Endothelial cell of umbilical vein (primary cell): ENCODE measurements around the gene PDCD7. TPM values are rescaled to one million over a fixed set of nuclear protein-coding genes. Genes with fewer than 3 reads are reported as not detected.

Source experiments
- BruUV-seq: library from RNA; stranded (reverse); fragments of 400-500 nt; replicated peaks from 2 replicates; lab custom pipeline; 2021; lab: Mats Ljungman, UMichigan
- CTCF ChIA-PET: fragments of 300-600, 350-600 bp; sonication (Branson Sonifier 250); formaldehyde crosslinking; loops from one replicate; lab custom pipeline; 2021; ENCODE audit warnings: antibody characterized with exemption, inconsistent platforms; lab: Charles Lee
- POLR2A ChIA-PET: fragments of 300-600, 350-600 bp; sonication (Branson Sonifier 250); formaldehyde crosslinking; loops from one replicate; lab custom pipeline; 2021; ENCODE audit warnings: antibody characterized with exemption, inconsistent platforms; lab: Charles Lee
- DNase-seq: peaks from one replicate; pipeline ENCODE4 v3.0.0-alpha.2; 2011; ENCODE audit warnings: low read depth, low spot score
- FAIRE-seq: peaks from 2 replicates; lab custom pipeline; 2011; peaks lifted over from hg19 to GRCh38; lab: Jason Lieb, UNC
- H2AFZ ChIP-seq: 2 replicates; pipeline ENCODE4 v1.6.0; 2012; ENCODE audit warnings: low read depth, low read length, control low read depth, inconsistent platforms
- H3K27ac ChIP-seq: 2 replicates; pipeline ENCODE4 v1.5.1; 2011; ENCODE audit warnings: low read depth, mild to moderate bottlenecking, control low read depth, low read length, moderate library complexity; ENCODE audit not compliant: insufficient read depth
- H3K27me3 ChIP-seq, 2 experiments: 2 replicates each; pipeline versions ENCODE4 v1.6.0 to v1.6.1; 2011; ENCODE audit warnings: low read length in 2 of 2, mixed read lengths in 1 of 2; ENCODE audit not compliant: control insufficient read depth in 2 of 2, insufficient read depth in 2 of 2
- H3K36me3 ChIP-seq, 2 experiments: 2 replicates in 1 of 2; 3 replicates in 1 of 2; pipeline ENCODE4 v1.5.1; 2011; ENCODE audit warnings: low read length in 2 of 2, mild to moderate bottlenecking in 1 of 2, moderate library complexity in 1 of 2; ENCODE audit not compliant: control insufficient read depth in 2 of 2, insufficient read depth in 2 of 2; ENCODE audit errors: extremely low read depth in 1 of 2
- H3K4me1 ChIP-seq: 3 replicates; pipeline ENCODE4 v1.5.1; 2011; ENCODE audit warnings: mild to moderate bottlenecking, low read length; ENCODE audit not compliant: control insufficient read depth, insufficient read depth; ENCODE audit errors: extremely low read depth
- H3K4me2 ChIP-seq: 2 replicates; pipeline ENCODE4 v1.6.1; 2011; ENCODE audit warnings: low read length, control low read depth, mixed read lengths; ENCODE audit not compliant: insufficient read depth
- H3K4me3 ChIP-seq, 3 experiments: fragments of 200-600 bp in 1 of 3; sonication (generic), shearing (Covaris generic) in 1 of 3; replicated peaks in 1 of 3; 2 replicates each; pipeline ENCODE4 v1.5.1; 2011 to 2016; ENCODE audit warnings: control low read depth in 3 of 3, low read length in 3 of 3, mild to moderate bottlenecking in 2 of 3, inconsistent platforms in 1 of 3, low read depth in 1 of 3, moderate library complexity in 1 of 3; ENCODE audit not compliant: insufficient read depth in 1 of 3
- H3K79me2 ChIP-seq: 2 replicates; pipeline ENCODE4 v1.6.0; 2012; ENCODE audit warnings: low read length, inconsistent platforms; ENCODE audit not compliant: control insufficient read depth, insufficient read depth
- H3K9ac ChIP-seq: replicated peaks from 2 replicates; pipeline ENCODE3; 2011; ENCODE audit warnings: low read length, control low read depth; ENCODE audit not compliant: insufficient read depth; ENCODE audit errors: extremely low read depth
- H3K9me1 ChIP-seq: replicated peaks from 3 replicates; pipeline ENCODE4 v1.6.0; 2011; ENCODE audit warnings: mild to moderate bottlenecking, low read length; ENCODE audit not compliant: control insufficient read depth, insufficient read depth; ENCODE audit errors: extremely low read depth
- H3K9me3 ChIP-seq: replicated peaks from 2 replicates; pipeline ENCODE4 v1.5.1; 2012; ENCODE audit warnings: low read length, inconsistent platforms; ENCODE audit not compliant: control insufficient read depth, insufficient read depth
- H4K20me1 ChIP-seq: replicated peaks from 2 replicates; pipeline ENCODE3; 2011; ENCODE audit warnings: mild to moderate bottlenecking, low read length; ENCODE audit not compliant: control insufficient read depth, insufficient read depth; ENCODE audit errors: extremely low read depth
- EZH2 ChIP-seq: IDR thresholded peaks from 2 replicates; pipeline ENCODE4 v1.6.1; 2012; ENCODE audit warnings: borderline replicate concordance, low read depth, mild to moderate bottlenecking, moderate library complexity, low read length, inconsistent platforms; ENCODE audit not compliant: severe bottlenecking
- FOS ChIP-seq: IDR thresholded peaks from 2 replicates; pipeline ENCODE4 v1.6.1; 2011; ENCODE audit warnings: mild to moderate bottlenecking, low read length, moderate library complexity, borderline replicate concordance; ENCODE audit not compliant: insufficient read depth
- GATA2 ChIP-seq: IDR thresholded peaks from 2 replicates; pipeline ENCODE4 v1.7.0; 2011; ENCODE audit warnings: low read depth, mild to moderate bottlenecking, moderate library complexity, mixed read lengths, low read length; ENCODE audit not compliant: insufficient read length, insufficient read depth
- JUN ChIP-seq: IDR thresholded peaks from 2 replicates; pipeline ENCODE4 v1.6.1; 2011; ENCODE audit warnings: borderline replicate concordance, low read depth; ENCODE audit not compliant: insufficient read length, insufficient read depth
- MYC ChIP-seq: IDR thresholded peaks from one replicate; pipeline ENCODE4 v1.6.1; 2011; ENCODE audit warnings: mild to moderate bottlenecking, low read depth, low read length
- POLR2A ChIP-seq: IDR thresholded peaks from 2 replicates; pipeline ENCODE4 v1.6.1; 2012; ENCODE audit warnings: low read depth, mild to moderate bottlenecking, control low read depth, low read length
- POLR2AphosphoS5 ChIP-seq: IDR thresholded peaks from 2 replicates; pipeline ENCODE4 v1.6.1; 2012; ENCODE audit warnings: low read depth, mild to moderate bottlenecking, control low read depth, low read length, moderate library complexity; ENCODE audit not compliant: insufficient read depth
- dilution Hi-C: fragments of 300-500 bp; cut with MboI; formaldehyde crosslinking; loops from one replicate; pipeline ENCODE4 v1.15.0; 2019; ENCODE audit warnings: low sequenced_read_pairs; ENCODE audit not compliant: extremely low pct_ligation_motif_present
- intact Hi-C: fragments of 100-400 bp; cut with micrococcal nuclease; formaldehyde crosslinking; loops from one replicate; pipeline ENCODE4 v1.10.0; 2022
- polyA plus RNA-seq, 4 experiments: library from polyadenylated mRNA; depleted of rRNA in 3 of 4; stranded (reverse) in 3 of 4; unstranded in 1 of 4; fragments of >200 nt; gene quantifications; 2 replicates each; pipeline versions ENCODE4 v1.2.1 to v1.2.3, GENCODE V29; 2011 to 2012; ENCODE audit warnings: missing spikeins in 1 of 4
- total RNA-seq: library from RNA; stranded (reverse); gene quantifications from 2 replicates; pipeline ENCODE4 v1.2.3, GENCODE V29; 2021
- TF ChIP-seq, protein P1 (sequence below), 2 donors: IDR thresholded peaks; 1 replicate in 1 of 2; 2 replicates in 1 of 2; pipeline ENCODE4 v1.5.1; 2011; ENCODE audit warnings: low read length in 2 of 2, mild to moderate bottlenecking in 2 of 2, moderate library complexity in 2 of 2, control low read depth in 1 of 2, inconsistent platforms in 1 of 2, low read depth in 1 of 2; ENCODE audit not compliant: insufficient read depth in 1 of 2; ENCODE audit errors: extremely low read depth in 1 of 2
- TF ChIP-seq, protein P2 (sequence below): IDR thresholded peaks from 2 replicates; pipeline ENCODE4 v1.6.1; 2011; ENCODE audit not compliant: insufficient read depth, insufficient read length

PDCD7 gene
- total and polyA plus RNA-seq, 2 donors (not counting 3 experiments of a cell fraction or from before 2014, with no cell fraction given): 12.1 to 19.5 TPM

- Histone ChIP-seq H3K9me1 (no peaks in the 10 kb centered on the region), H3K27ac (no peak overlapping the region), H3K79me2 (no peaks in the 10 kb centered on the region), H3K9me3 (no peaks in the 10 kb centered on the region), H2AFZ (no peak overlapping the region), H3K36me3 (no peaks in the 10 kb centered on the region), H4K20me1 (no peaks in the 10 kb centered on the region), H3K27me3 (peaks cover 14 to 16% of the 10 kb centered on the region in 2 experiments), H3K9ac (no peak overlapping the region), H3K4me3 (no peak overlapping the region), H3K4me2 (no peak overlapping the region), H3K4me1 (no peaks in the 10 kb centered on the region)
- no peak for FAIRE-seq
- POLR2A ChIA-PET: no interaction called here
- no peak for DNase-seq
- no TSS peak for BruUV-seq
- dilution Hi-C loops: no loop called here
- CTCF ChIA-PET: interaction anchor here (1.1 to 8.8 kb wide), 5 partner anchors 13 to 360 kb away, joined by 3 to 64 read pairs (median 6); no protein-coding TSS in a partner anchor
- intact Hi-C loops: no loop called here
- TF ChIP-seq POLR2AphosphoS5: no peak
- no peak for TF ChIP-seq JUN
- TF ChIP-seq, protein P1, sequence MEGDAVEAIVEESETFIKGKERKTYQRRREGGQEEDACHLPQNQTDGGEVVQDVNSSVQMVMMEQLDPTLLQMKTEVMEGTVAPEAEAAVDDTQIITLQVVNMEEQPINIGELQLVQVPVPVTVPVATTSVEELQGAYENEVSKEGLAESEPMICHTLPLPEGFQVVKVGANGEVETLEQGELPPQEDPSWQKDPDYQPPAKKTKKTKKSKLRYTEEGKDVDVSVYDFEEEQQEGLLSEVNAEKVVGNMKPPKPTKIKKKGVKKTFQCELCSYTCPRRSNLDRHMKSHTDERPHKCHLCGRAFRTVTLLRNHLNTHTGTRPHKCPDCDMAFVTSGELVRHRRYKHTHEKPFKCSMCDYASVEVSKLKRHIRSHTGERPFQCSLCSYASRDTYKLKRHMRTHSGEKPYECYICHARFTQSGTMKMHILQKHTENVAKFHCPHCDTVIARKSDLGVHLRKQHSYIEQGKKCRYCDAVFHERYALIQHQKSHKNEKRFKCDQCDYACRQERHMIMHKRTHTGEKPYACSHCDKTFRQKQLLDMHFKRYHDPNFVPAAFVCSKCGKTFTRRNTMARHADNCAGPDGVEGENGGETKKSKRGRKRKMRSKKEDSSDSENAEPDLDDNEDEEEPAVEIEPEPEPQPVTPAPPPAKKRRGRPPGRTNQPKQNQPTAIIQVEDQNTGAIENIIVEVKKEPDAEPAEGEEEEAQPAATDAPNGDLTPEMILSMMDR (IDR thresholded peaks at IDR 0.05; ENCODE audit: extremely low read depth in 1 of 2, insufficient read depth in 1 of 2, low read depth in 1 of 2, low read length in 2 of 2): no peak
- TF ChIP-seq FOS: no peak
- TF ChIP-seq GATA2: no peak
- no peak for TF ChIP-seq EZH2
- TF ChIP-seq MYC: no peak
- no peak for TF ChIP-seq POLR2A
- TF ChIP-seq, protein P2, sequence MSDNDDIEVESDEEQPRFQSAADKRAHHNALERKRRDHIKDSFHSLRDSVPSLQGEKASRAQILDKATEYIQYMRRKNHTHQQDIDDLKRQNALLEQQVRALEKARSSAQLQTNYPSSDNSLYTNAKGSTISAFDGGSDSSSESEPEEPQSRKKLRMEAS: no peak
Observed at GRCh38 chr15:65087873-65088642, 45.5 kb downstream of the PDCD7 start.
